Thyroid gland (tissue), 4 donors: ENCODE measurements around the gene SKI.

ENCODE experiments used
- CTCF ChIP-seq, 6 experiments: fragments of 200-600 bp in 3 of 6; fragments of 450-650 bp in 3 of 6; sonication (generic) in 3 of 6; IDR thresholded peaks; one replicate each; pipeline ENCODE4 v1.5.1; 2016 to 2019; ENCODE audit warnings: antibody characterized with exemption in 6 of 6, mild to moderate bottlenecking in 2 of 6, inconsistent platforms in 1 of 6, moderate library complexity in 1 of 6
- POLR2A ChIP-seq, 2 donors: fragments of 450-650 bp; IDR thresholded peaks; one replicate each; pipeline ENCODE4 v1.6.1; 2017; ENCODE audit warnings: antibody characterized with exemption in 2 of 2, mild to moderate bottlenecking in 2 of 2, moderate library complexity in 1 of 2

DNA sequence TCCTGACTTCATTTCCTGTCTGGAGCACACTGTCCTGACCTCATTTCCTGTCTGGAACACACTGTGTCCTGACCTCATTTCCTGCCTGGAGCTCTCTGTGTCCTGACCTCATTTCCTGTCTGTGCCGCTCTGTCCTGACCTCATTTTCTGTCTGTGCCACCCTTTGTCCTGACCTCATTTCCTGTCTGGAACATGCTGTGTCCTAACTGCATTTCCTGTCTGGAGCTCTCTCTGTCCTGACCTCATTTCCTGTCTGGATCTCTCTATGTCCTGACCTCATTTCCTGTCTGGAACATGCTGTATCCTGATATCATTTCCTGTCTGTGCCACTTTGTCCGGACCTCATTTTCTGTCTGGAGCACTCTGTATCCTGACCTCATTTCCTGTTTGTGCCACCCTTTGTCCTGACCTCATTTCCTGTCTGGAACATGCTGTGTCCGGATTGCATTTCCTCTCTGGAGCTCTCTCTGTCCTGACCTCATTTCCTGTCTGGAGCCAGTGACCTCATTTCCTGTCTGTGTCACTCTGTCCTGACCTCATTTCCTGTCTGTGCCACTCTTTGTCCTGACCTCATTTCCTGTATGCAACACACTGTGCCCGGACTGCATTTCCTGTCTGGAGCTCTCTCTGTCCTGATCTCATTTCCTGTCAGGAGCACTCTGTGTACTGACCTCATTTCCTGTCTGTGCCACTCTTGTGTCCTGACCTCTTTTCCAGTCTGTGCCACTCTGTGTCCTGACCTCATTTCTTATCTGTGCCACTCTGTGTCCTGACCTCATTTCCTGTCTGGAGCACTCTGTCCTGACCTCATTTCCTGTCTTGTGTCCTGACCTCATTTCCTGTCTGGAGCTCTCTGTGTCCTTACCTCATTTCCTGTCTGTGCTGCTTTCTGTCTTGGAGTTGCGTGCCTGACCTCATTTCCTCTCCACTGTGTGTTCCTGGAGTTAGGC is 27.6 kb downstream of the SKI start:
- no peak for TF ChIP-seq CTCF (IDR thresholded peaks at IDR 0.05)
- TF ChIP-seq POLR2A (IDR thresholded peaks at IDR 0.05), result no peak
